Liver (tissue), 3 donors: Measurements from ENCODE around the gene MAMSTR.

Source experiments
- CTCF ChIP-seq: fragments of 150-350 bp; IDR thresholded peaks from 2 replicates; pipeline ENCODE4 v1.5.1; 2017; ENCODE audit warnings: improper control_type of control experiment, low read depth, low read length; ENCODE audit not compliant: missing input control
- GABPA ChIP-seq, 2 donors: IDR thresholded peaks in 1 of 2; conservative IDR thresholded peaks in 1 of 2; 2 replicates each; pipeline ENCODE4 v1.6.1; 2016; ENCODE audit warnings: antibody characterized with exemption in 2 of 2, mild to moderate bottlenecking in 1 of 2, moderate library complexity in 1 of 2
- MAX ChIP-seq: IDR thresholded peaks from 2 replicates; pipeline ENCODE4 v1.6.1; 2016; ENCODE audit warnings: antibody characterized with exemption
- SP1 ChIP-seq: IDR thresholded peaks from 2 replicates; pipeline ENCODE4 v1.6.1; 2018; ENCODE audit warnings: antibody characterized with exemption, mild to moderate bottlenecking
- donor health status: healthy.
- donor health status: healthy.

DNA sequence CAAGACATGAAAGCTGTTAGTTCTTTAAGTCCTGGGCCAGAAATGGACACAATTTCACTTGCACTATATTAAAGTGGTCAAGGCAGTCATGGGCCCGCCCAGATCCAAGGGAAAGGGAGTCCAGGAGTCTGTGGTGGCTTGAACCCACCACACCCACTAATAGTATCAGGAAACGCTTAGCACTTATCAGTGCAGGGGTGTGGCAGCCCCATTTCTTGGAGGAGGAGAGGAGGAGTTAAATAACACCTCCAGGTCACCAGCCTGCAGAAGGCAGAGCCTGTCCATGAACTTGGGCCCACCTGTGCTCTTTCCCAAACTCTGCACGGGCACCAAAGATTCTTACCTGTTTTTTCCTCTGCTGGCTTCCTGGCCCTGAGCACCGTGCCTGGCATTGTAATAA, 41.3 kb downstream of the MAMSTR start:
- TF ChIP-seq CTCF (no peak), MAX (no peak), SP1 (no peak), GABPA (IDR thresholded peaks at IDR 0.05 in 1 of 2, conservative IDR thresholded peaks at IDR 0.05 in 1 of 2) (no peak)
